H9 (cell line): ENCODE results near the gene MS4A14. TPM values are rescaled to one million over a fixed set of nuclear protein-coding genes. Genes with fewer than 3 reads are reported as not detected.
A peak's percentile ranks its signal among the peaks of the same experiment; 100 is the strongest.

ENCODE experiments used
- DNase-seq: peaks from one replicate; pipeline ENCODE4 v3.0.0-alpha.2; 2017
- H2AFZ ChIP-seq: one replicate; pipeline ENCODE4 v1.6.1; 2013; ENCODE audit warnings: mild to moderate bottlenecking, low read length, control low read depth, moderate library complexity
- H2AK5ac ChIP-seq: 2 replicates; pipeline ENCODE4 v1.6.1; 2013; ENCODE audit warnings: low read length, control low read depth, mixed read lengths; ENCODE audit not compliant: insufficient read length
- H2BK120ac ChIP-seq: one replicate; pipeline ENCODE4 v1.6.1; 2013; ENCODE audit warnings: low read depth, mild to moderate bottlenecking, low read length, control low read depth, inconsistent platforms; ENCODE audit not compliant: poor library complexity, severe bottlenecking
- H2BK12ac ChIP-seq: 2 replicates; pipeline ENCODE4 v1.6.1; 2013; ENCODE audit warnings: low read length, control low read depth, mixed read lengths, low read depth; ENCODE audit not compliant: insufficient read length
- H2BK15ac ChIP-seq: 2 replicates; pipeline ENCODE4 v1.6.1; 2013; ENCODE audit warnings: low read depth, low read length, control low read depth
- H2BK20ac ChIP-seq: one replicate; pipeline ENCODE4 v1.6.1; 2013; ENCODE audit warnings: low read depth, mild to moderate bottlenecking, low read length, control low read depth, inconsistent platforms; ENCODE audit not compliant: poor library complexity, severe bottlenecking
- H2BK5ac ChIP-seq: 2 replicates; pipeline ENCODE4 v1.6.1; 2013; ENCODE audit warnings: low read length, control low read depth, mixed read lengths; ENCODE audit not compliant: insufficient read length
- H3K14ac ChIP-seq: 2 replicates; pipeline ENCODE4 v1.6.1; 2013; ENCODE audit warnings: low read length, control low read depth; ENCODE audit not compliant: insufficient read depth
- H3K18ac ChIP-seq: 2 replicates; pipeline ENCODE4 v1.6.1; 2013; ENCODE audit warnings: low read depth, mild to moderate bottlenecking, mixed read lengths, low read length, control low read depth; ENCODE audit not compliant: insufficient read length
- H3K23ac ChIP-seq: 2 replicates; pipeline ENCODE4 v1.6.1; 2013; ENCODE audit warnings: low read length, control low read depth, mixed read lengths, low read depth; ENCODE audit not compliant: insufficient read length
- H3K23me2 ChIP-seq: 2 replicates; pipeline ENCODE4 v1.6.1; 2013; ENCODE audit warnings: low read depth, mild to moderate bottlenecking, mixed read lengths, low read length, control low read depth; ENCODE audit not compliant: insufficient read length, poor library complexity, severe bottlenecking
- H3K27ac ChIP-seq: 2 replicates; pipeline ENCODE4 v1.5.1; 2013; ENCODE audit warnings: low read length, control low read depth, mixed read lengths, low read depth; ENCODE audit not compliant: insufficient read length
- H3K27me3 ChIP-seq: 2 replicates; pipeline ENCODE4 v1.6.1; 2013; ENCODE audit warnings: low read length, control low read depth, inconsistent platforms; ENCODE audit not compliant: insufficient read depth
- H3K4ac ChIP-seq: 2 replicates; pipeline ENCODE4 v1.6.1; 2013; ENCODE audit warnings: low read depth, mild to moderate bottlenecking, control low read depth, inconsistent platforms, low read length, moderate library complexity
- H3K4me1 ChIP-seq: 2 replicates; pipeline ENCODE4 v1.6.1; 2013; ENCODE audit warnings: low read length, control low read depth, inconsistent platforms; ENCODE audit not compliant: insufficient read depth
- H3K4me2 ChIP-seq: 2 replicates; pipeline ENCODE4 v1.6.1; 2013; ENCODE audit warnings: low read length, control low read depth, mixed read lengths; ENCODE audit not compliant: insufficient read length, insufficient read depth
- H3K56ac ChIP-seq: 2 replicates; pipeline ENCODE4 v1.6.1; 2013; ENCODE audit warnings: low read depth, mild to moderate bottlenecking, mixed read lengths, low read length, control low read depth; ENCODE audit not compliant: insufficient read length
- H3K79me1 ChIP-seq: 2 replicates; pipeline ENCODE4 v1.6.1; 2013; ENCODE audit warnings: low read depth, mild to moderate bottlenecking, moderate library complexity, low read length, control low read depth, inconsistent platforms; ENCODE audit not compliant: insufficient read depth, poor library complexity, severe bottlenecking
- H3K79me2 ChIP-seq: 2 replicates; pipeline ENCODE4 v1.6.1; 2013; ENCODE audit warnings: low read length, control low read depth, inconsistent platforms; ENCODE audit not compliant: insufficient read depth
- H3K9ac ChIP-seq: 2 replicates; pipeline ENCODE4 v1.6.1; 2013; ENCODE audit warnings: low read length, control low read depth, mixed read lengths; ENCODE audit not compliant: insufficient read length; ENCODE audit errors: extremely low read depth
- H3K9me3 ChIP-seq: one replicate; pipeline ENCODE4 v1.6.1; 2013; ENCODE audit warnings: low read depth, low read length, inconsistent platforms; ENCODE audit not compliant: control insufficient read depth
- H3T11ph ChIP-seq: one replicate; pipeline ENCODE4 v1.6.1; 2013; ENCODE audit warnings: mild to moderate bottlenecking, low read length, control low read depth, inconsistent platforms
- H4K20me1 ChIP-seq: one replicate; pipeline ENCODE4 v1.6.1; 2013; ENCODE audit not compliant: control insufficient read depth, insufficient read length, insufficient read depth
- H4K5ac ChIP-seq: 2 replicates; pipeline ENCODE4 v1.6.1; 2013; ENCODE audit warnings: low read depth, mild to moderate bottlenecking, mixed read lengths, low read length, control low read depth; ENCODE audit not compliant: insufficient read length
- H4K8ac ChIP-seq: replicated peaks from 2 replicates; pipeline ENCODE4 v1.6.1; 2013; ENCODE audit warnings: low read length, control low read depth, mixed read lengths, low read depth; ENCODE audit not compliant: insufficient read length
- H4K91ac ChIP-seq: 2 replicates; pipeline ENCODE4 v1.6.1; 2013; ENCODE audit warnings: low read depth, mild to moderate bottlenecking, moderate library complexity, mixed read lengths, low read length, control low read depth; ENCODE audit not compliant: insufficient read length
- H3K27ac Mint-ChIP-seq, 3 experiments: 2 replicates in 2 of 3; 3 replicates in 1 of 3; pipeline ENCODE4 v1.8.0; 2020 to 2021; ENCODE audit warnings: mixed read lengths in 3 of 3, mild to moderate bottlenecking in 1 of 3, moderate library complexity in 1 of 3
- H3K27me3 Mint-ChIP-seq: 2 replicates; pipeline ENCODE4 v1.8.0; 2021; ENCODE audit warnings: low read depth, mild to moderate bottlenecking, moderate library complexity, mixed read lengths
- H3K36me3 Mint-ChIP-seq, 3 experiments: 2 replicates in 2 of 3; 3 replicates in 1 of 3; pipeline ENCODE4 v1.8.0; 2020 to 2021; ENCODE audit warnings: low read depth in 3 of 3, mixed read lengths in 3 of 3; ENCODE audit not compliant: insufficient read depth in 1 of 3
- H3K4me1 Mint-ChIP-seq, 2 experiments: 2 replicates each; pipeline ENCODE4 v1.8.0; 2020; ENCODE audit warnings: mixed read lengths in 2 of 2
- H3K4me3 Mint-ChIP-seq, 2 experiments: 2 replicates in 1 of 2; 3 replicates in 1 of 2; pipeline ENCODE4 v1.8.0; 2020 to 2021; ENCODE audit warnings: mild to moderate bottlenecking in 2 of 2, mixed read lengths in 2 of 2, moderate library complexity in 1 of 2
- H3K9me3 Mint-ChIP-seq, 2 experiments: 2 replicates in 1 of 2; 3 replicates in 1 of 2; pipeline ENCODE4 v1.8.0; 2020; ENCODE audit warnings: mild to moderate bottlenecking in 2 of 2, mixed read lengths in 2 of 2, moderate library complexity in 1 of 2
- CTCF ChIP-seq: fragments of 200-600 bp; sonication (generic); conservative IDR thresholded peaks from 3 replicates; pipeline ENCODE4 v1.8.0; 2021; ENCODE audit warnings: antibody characterized with exemption, mild to moderate bottlenecking
- WGBS: extraction: QIAGEN DNeasy Blood & Tissue Kit; methylation state at CpG from one replicate; pipeline ENCODE4 v1.1.7; 2013; ENCODE audit warnings: missing lambda C conversion rate, low lambda C conversion rate, mixed read lengths; ENCODE audit not compliant: insufficient read length; ENCODE audit errors: extremely low coverage; 5-methylcytosine and 5-hydroxymethylcytosine counted together
- long read RNA-seq: library from polyadenylated mRNA; unstranded; transcript quantifications from one replicate; pipeline ENCODE4 v2.0.0, GENCODE V29; 2020
- total RNA-seq: library from RNA; stranded (reverse); gene quantifications from 2 replicates; pipeline ENCODE4 v1.2.1, GENCODE V29; 2021

Gene MS4A14
- not detected in 2 replicates for total RNA-seq
- long read RNA-seq, result 0 reads

GRCh38 chr11:60396382-60396781, at the start of gene MS4A14:
MS4A14 (plus strand) TSS chr11:60396459; CDS start chr11:60396579, 120 bp downstream.
- H3K27ac Mint-ChIP-seq, result 0 out of 7 replicates have a peak within 1 kb of the TSS, but pooled peaks of 1 of the 3 experiments have one; percentile 78
- no peaks in the 10 kb centered on the region for H4K20me1 ChIP-seq
- H3K79me1 ChIP-seq, result no peaks in the 10 kb centered on the region
- no peaks in the 10 kb centered on the region for H3K27me3 Mint-ChIP-seq
- no peak within 1 kb of the TSS for H2AFZ ChIP-seq
- no peak within 1 kb of the TSS for H2AK5ac ChIP-seq
- no peak within 1 kb of the TSS for H2BK15ac ChIP-seq
- H2BK12ac ChIP-seq, result no peak within 1 kb of the TSS
- H4K8ac ChIP-seq, result no peak within 1 kb of the TSS
- no peak within 1 kb of the TSS for H3K4me2 ChIP-seq
- H2BK5ac ChIP-seq, result no peak within 1 kb of the TSS
- H3K14ac ChIP-seq, result no peak within 1 kb of the TSS
- H3K4me1 Mint-ChIP-seq, result peaks cover 2 to 11% of the 10 kb centered on the region in 2 experiments; a peak in 2 of 4 replicates
- H3K36me3 Mint-ChIP-seq, result peaks cover 0 to 2% (median 2%) of the 10 kb centered on the region in 3 experiments; a peak in 1 of 7 replicates
- H3K9me3 ChIP-seq, result no peaks in the 10 kb centered on the region
- H2BK20ac ChIP-seq, result no peak within 1 kb of the TSS
- no peak within 1 kb of the TSS for H3K27ac ChIP-seq
- no peak within 1 kb of the TSS for H4K5ac ChIP-seq
- H4K91ac ChIP-seq, result no peak within 1 kb of the TSS
- no peak within 1 kb of the TSS for H3K18ac ChIP-seq
- TF ChIP-seq CTCF, result no peak
- no peak within 1 kb of the TSS for H3K9ac ChIP-seq
- H3K4me3 Mint-ChIP-seq, result no peak within 1 kb of the TSS
- H3T11ph ChIP-seq, result no peak within 1 kb of the TSS
- no peak within 1 kb of the TSS for H3K4ac ChIP-seq
- no peaks in the 10 kb centered on the region for H3K4me1 ChIP-seq
- no peak within 1 kb of the TSS for H2BK120ac ChIP-seq
- no CpG with 5 or more reads among the region's 3 CpGs for WGBS
- DNase-seq, result no peak
- peaks cover 2% of the 10 kb centered on the region in 2 experiments; a peak in 3 of 5 replicates for H3K9me3 Mint-ChIP-seq
- no peaks in the 10 kb centered on the region for H3K79me2 ChIP-seq
- no peak within 1 kb of the TSS for H3K23ac ChIP-seq
- H3K23me2 ChIP-seq, result no peaks in the 10 kb centered on the region
- H3K56ac ChIP-seq, result no peak within 1 kb of the TSS
- no peaks in the 10 kb centered on the region for H3K27me3 ChIP-seq
